Amniotic epithelial cell (primary cell): ENCODE results near the gene EDIL3.
"Not testable (repeated sequence)": the region's sequence is repeated elsewhere in the genome, so short reads cannot be mapped to it uniquely, and the experiment has no call there.

Experiments
- DNase-seq: peaks from one replicate; pipeline ENCODE4 v3.0.0-alpha.2; 2010; ENCODE audit warnings: low read depth

The EDIL3 gene

DNA sequence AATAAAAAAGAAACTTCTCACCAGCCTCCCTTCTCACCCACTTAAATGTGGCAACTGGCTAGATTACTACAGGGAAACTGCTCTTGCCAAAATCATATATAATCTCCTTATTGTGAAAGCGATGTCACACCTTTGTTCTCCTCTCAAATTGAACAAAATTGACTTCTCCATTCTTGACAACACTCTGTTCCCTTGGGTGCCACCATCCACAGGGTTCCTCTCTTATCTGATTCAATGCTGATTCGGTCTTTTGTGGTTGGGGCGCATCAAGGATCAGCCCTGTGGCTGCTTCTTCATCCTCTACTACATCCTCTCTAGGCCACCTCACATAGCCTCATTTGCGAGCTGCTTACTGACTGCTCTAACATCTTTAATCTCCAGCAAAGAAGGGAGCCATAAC is 86.1 kb downstream of the EDIL3 start:
- DNase-seq, result no peak

GRCh38 chr5:84297641-84298040 is 87.0 kb downstream of the EDIL3 start:
- DNase-seq, result not testable (repeated sequence)

DNA sequence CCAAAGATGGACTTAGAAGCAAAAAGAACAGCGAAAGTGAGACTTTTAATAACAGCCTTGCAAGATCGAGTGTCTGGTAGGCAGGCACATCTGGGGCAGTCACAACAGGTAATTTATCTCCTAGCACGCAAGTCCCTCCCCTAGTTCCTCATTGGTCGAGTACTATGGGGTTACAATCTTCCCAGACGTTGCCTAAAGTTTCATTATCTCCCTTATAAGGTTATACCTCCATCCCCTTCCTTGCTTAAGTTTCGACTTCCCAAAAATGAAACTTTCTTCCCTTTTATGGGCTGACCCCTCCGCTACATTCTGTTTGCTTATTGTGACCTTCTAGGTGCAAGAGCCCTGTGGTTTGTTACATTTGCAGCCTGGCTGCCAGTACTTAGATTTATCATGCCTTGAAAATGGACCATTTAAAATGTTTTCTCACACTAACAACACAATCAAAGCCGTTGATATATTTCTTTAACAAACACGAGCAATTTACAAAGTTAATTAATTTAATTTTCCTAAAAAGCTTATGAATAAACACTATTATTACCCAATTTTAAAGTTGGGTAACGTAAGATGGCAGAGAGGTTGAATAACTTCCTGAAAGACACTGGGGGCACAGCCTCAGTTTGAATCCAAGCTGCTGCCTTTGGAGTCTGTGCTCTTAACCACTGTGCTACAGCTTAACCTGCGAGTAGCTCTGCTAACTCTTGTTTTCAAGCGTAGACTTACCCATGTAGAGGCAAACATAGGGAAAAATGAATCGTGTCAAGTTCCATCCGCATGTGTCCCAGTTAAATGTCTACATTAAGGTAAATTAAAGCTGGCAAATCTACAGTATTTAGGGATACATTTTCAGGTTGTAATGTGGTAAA is 91.7 kb downstream of the EDIL3 start:
- DNase-seq, result no peak

GRCh38 chr5:84292000-84292642 is 92.6 kb downstream of the EDIL3 start:
- no peak for DNase-seq

- no peak for DNase-seq
Measured at GRCh38 chr5:84290673-84291072, 94.0 kb downstream of the EDIL3 start.

GRCh38 chr5:84290161-84290560 is 94.5 kb downstream of the EDIL3 start:
- DNase-seq, result peak; percentile 88

- peak; percentile 89 for DNase-seq
Measured at GRCh38 chr5:84287951-84288350, 96.7 kb downstream of the EDIL3 start.

GRCh38 chr5:84286662-84287061 is 98.0 kb downstream of the EDIL3 start:
- no peak for DNase-seq

DNA sequence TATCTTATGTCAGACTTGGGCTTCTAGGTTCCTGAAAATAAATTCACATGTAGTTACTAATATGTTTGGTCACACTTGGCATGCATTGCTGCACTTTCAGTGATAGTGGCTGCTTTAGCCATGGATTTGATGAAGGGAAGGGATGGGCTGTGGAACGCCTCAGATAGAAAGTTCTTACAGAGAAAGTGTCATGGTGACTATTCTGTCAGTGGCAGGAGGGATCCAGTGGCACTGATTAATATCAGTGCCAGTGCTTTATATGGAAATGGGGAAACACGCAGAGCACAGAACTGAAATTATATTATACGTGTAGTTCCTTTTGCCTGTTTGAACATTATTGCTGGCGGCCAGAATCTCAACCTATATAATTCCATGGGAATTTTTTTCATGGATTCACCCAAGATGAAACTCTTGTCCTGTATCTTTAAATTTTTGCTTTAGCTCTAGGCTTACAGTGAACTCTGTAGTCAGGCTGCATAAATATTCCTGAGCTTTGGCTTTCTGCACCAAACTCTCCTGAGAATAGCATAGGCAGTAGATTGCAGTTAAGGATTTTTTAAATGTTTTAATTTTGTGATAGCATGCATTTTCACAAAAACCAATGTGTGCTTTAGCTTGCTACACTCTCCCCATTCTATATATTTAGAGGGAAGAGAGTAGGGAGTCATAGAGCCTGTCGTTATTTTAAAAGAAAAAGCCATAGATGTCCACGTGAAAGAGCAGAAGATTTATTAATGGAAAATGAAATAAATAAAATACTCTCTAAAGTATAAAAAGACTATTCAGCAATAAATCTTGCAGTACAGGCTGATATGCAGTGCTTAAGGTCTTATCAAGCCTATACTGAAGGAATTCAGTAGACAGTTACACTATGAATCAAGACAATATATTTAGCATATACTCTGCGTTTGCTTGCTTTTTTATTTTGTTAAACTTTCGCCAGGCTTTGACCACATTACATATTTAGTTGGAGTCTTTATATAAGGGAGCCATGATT is 98.7 kb downstream of the EDIL3 start:
- no peak for DNase-seq

GRCh38 chr5:84281383-84281782 is 103.3 kb downstream of the EDIL3 start:
- peak; percentile 33 for DNase-seq

DNA sequence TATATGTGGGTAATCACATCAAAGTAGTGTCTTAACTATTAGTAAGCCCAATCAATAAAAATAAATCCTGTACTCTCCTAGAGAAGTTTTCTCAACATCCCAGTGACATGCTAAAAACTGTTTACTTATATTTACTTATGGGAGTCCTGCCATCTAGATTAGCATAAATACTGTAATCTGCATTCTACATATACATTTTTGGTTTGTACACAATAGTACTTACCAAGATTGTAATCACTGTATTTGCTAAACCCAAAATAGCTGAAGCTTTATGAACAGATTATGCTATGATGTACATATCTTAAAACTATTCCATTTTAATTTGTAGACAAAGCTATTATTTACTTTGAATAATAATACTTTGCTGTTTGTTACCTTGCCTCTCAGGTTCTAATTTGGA is 105.4 kb downstream of the EDIL3 start:
- no peak for DNase-seq

GRCh38 chr5:84275609-84276008 is 109.1 kb downstream of the EDIL3 start:
- DNase-seq, result no peak

GRCh38 chr5:84274585-84275468 is 109.9 kb downstream of the EDIL3 start:
- DNase-seq, result peak; percentile 36

- DNase-seq, result no peak
Measured at GRCh38 chr5:84273517-84273883, 111.2 kb downstream of the EDIL3 start.

DNA sequence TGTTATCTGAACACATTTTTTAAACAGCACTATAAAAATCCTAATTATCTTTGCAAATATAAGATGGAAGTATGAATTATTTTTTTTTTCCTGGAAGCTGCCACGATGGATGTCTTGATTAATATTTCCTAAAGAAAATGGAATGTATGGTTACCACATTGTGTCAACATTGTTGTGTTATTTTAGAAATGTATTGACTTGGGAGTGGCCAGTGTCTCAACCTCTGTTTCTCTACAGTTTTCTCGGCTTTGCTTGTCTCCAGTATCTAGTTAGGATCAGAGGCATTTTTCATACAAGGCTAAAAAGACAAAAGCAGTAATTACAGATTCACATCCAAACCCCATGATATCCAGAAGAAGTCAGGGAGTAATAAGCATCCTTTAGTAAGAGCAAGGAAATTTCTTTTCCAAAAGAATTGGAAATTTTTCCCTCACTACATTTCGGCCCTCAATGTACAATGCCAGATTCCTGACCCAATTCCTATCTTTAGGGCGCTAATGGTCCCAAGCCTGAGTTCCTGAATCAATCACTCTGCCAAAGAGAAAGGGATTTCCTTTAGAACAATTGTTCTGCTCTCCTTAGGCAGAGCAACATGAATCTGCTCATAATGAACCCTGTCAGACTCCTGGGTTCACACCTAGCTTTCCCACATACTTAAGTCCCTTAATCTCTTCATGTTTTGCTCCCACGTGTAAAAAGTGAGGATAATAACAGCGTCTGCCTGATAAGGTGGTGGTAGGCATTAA is 111.7 kb downstream of the EDIL3 start:
- peak; percentile 30 for DNase-seq

DNA sequence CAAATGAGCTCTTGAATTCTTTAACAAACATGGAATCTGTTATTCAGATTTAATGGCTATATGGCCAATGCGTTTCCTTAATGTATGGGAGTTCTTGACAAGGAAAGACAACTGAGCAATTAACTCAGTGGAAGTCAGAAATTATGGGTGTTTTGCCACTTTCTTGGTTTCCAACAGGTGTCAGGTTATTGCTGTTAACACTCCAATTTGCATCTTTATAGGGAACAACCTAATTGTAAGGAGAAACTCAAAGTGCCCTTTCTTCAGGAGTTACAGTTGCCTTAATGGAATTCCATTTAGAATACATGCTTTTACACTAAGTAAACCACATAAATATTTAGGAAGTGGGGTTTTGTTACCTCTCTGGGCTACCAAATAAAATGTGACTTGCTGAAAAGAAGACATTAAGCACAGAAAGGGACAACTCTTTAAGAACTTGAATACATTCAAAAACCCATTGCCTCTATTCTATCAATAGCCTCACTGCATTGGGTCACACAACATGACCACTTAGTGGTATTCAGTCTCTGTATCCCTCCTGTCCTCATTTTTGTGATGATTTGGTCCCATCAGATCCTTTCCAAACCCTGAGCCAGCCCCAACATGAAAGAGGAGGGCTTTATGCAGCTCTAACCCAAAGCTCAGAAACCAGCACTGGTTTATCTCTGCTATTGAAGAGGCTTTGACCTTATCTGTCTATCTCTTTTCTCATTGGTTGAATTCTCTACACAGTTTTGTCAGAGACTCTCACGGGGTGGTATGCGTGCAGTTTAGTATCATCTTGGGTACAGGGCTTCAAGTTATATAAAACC is 118.7 kb downstream of the EDIL3 start:
- DNase-seq, result no peak

- DNase-seq, result peak; percentile 62
Measured at GRCh38 chr5:84265130-84265529, 119.5 kb downstream of the EDIL3 start.

DNA sequence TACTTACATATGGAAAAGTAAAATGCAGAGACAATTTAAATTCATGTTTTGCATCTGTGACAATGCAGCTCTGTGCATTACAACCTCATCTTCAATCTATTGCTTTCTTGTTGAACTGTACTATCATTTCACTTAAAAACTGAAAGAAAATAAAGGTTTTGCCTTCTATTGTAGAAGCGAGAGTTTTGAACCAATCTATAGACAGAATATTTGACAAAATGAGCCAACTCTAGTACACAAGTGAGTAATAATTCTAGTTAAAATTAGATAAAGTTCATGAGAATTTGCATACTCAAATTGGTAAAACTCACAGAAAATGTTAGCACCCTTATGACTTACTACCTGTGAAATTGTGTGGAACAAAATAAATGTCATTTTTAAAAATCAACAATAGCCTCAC is 123.7 kb downstream of the EDIL3 start:
- DNase-seq, result no peak

- DNase-seq, result no peak
Measured at GRCh38 chr5:84260140-84260539, 124.5 kb downstream of the EDIL3 start.
